GM19238 (cell line): ENCODE measurements around the gene KMT2E.

Experiments used
- DNase-seq: peaks from one replicate; pipeline ENCODE4 v3.0.0; 2011; ENCODE audit warnings: low spot score; ENCODE audit not compliant: insufficient read length

KMT2E gene

DNA sequence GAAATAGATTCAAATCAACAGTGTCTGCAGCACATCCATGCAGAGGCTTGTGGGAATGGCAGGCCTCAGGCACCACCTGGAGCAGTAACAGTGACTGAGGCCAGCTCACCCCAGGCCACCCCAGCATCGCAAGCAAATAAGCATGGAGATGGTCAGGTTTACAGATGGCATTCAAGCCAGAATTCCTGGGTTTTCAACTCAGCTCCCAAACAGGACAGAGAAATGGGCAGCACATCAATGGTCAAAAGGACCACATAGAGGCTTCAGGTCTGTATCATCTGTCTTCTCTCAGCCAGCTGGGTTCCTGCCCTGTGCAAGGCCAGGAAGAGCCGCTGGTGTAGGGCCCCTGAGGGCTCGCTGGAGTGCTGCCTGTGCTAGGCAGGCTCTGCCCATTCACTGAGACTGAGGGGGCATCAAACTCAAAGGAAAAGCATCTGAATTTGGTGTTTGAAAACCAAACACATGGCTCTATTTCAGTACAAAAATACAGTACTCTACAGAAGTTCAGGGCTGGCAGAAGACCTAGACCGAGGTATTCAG is 112.5 kb downstream of the KMT2E start:
- no peak for DNase-seq

DNA sequence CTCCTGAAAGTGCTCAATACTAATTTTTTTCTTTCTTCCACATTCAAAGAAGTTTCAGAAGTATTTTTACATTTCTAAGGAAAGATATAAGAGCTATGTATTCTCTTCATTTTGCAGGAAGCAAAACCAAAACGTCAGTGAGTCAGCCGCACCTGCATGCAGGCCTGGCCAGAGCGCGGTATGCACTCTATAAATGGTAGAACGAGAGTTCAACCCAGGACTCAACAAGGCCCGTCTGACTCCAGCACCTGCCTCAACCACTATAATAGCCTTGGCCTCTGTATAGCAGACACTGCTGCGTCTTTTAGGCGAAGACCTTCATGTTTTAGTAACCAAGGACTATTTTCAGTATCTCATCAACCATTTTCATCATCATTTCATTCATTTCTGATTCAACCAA is 113.2 kb downstream of the KMT2E start:
- DNase-seq, result no peak

- no peak for DNase-seq
Observed at GRCh38 chr7:105130048-105130447, 116.0 kb downstream of the KMT2E start.

DNA sequence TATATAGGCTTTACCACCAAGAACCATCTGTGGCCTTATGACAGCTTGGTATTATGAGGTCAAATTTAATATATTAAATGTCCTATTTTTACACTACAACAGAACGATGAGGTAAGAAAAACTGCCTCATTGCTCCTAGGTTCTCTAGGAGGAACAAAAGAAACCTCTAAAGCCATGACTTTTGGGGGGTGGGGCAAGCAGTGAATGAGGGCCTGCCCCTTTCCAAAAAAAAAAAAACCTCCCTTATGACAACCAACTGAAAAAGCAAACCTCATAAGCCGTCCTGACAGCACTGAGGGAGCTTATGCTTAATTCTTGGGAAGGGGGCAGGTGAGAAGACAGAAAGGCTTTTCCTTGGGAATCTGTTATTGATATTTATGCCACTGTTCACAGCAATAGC is 116.6 kb downstream of the KMT2E start:
- DNase-seq, result no peak

GRCh38 chr7:105131033-105131656 is 117.1 kb downstream of the KMT2E start:
- DNase-seq, result no peak

DNA sequence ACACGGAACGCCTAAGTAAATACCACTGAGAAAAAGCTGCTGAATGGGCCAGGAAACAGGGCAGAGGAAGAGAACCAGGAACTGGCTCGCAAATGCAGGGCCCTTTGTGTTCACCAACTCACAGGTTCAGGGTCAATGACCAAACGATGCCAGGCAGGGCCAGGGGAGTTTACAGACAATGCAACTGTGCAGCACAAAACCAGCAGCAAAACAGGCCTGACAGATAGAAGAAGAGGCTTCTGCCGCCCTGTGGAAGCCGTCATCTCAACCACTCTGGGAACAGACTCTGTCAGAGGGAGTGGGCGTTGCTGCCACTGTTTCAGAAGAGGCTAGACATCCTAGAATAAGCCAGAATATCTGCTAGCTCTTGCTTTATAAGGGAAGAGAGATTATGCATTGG is 117.9 kb downstream of the KMT2E start:
- DNase-seq, result no peak

DNA sequence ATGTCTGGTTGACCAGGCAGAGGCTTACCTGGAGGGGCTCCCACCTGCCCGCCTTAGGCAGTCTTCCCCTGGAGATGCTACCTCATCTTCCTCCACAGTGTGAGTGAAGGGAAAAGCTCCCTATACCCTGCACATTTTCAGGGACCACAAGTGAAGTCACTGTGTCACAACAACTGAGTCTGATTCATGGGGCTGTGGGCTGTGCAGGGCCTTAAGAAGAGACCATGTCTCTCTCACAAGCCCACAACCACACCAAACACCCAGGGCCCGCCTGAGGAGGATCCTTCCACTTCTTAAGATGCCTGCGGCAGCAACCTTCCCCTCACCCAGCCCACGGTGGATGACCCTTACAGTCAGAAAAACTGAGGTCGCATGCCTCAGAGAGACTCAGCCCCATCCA is 118.3 kb downstream of the KMT2E start:
- no peak for DNase-seq

DNA sequence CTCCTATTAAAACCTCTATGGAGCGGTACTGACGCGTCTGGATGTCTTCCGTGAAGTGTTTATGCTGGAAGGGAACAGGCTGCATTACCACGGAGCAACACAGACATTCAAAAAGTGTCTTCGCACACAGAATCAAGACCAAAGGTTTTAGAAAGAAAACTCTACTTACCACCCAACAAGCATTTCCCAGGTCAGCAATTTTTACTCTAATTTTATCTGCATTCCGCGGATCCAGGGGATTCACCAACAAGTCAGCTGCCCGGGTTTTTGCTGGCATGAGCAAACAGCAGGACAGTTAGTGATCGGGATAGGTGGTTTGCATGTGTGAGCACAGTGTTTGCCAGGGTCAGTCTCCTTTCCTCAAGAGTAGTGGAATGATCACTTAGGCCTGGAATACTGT is 118.8 kb downstream of the KMT2E start:
- DNase-seq, result no peak

DNA sequence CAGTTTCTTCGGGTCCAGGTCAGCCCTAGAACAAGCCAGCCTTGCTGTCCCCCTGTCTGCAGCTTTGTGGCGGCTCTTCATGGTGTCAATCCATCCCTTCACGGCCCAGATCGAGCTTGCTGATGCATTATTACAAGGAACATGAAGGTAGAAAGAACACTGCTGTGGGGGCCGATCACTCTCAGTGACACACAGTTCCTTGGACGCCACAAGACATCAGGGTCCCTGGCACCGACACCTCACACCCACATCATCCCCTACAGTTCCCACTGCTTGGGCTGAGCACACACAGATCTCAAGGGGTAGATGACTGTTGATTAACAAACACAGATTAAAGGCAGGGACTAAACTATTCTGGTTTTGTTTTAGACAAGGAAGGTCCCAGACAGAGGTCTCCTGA is 119.4 kb downstream of the KMT2E start:
- DNase-seq, result no peak

- DNase-seq, result no peak
Observed at GRCh38 chr7:105133986-105134655, 120.1 kb downstream of the KMT2E start.

GRCh38 chr7:105136221-105136620 is 122.2 kb downstream of the KMT2E start:
- DNase-seq, result no peak

DNA sequence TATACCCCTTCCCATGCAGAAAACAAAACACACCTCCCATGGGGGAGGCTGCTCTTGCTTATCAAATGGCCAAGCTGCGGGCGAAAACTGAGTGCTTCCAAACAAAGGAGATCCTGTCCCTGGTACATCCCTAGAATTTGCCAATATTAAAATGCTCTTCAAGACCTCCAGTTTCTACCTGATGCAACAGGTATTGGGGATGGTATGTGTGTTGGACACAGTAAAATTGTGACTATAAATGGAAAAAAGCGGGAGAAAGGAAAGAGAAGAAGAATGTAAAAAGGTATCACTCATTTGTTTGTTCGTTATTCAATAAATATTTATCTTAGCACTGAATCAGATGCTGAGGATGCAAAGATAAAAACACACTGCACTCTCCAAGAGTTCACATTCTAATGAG is 123.9 kb downstream of the KMT2E start:
- DNase-seq, result no peak

DNA sequence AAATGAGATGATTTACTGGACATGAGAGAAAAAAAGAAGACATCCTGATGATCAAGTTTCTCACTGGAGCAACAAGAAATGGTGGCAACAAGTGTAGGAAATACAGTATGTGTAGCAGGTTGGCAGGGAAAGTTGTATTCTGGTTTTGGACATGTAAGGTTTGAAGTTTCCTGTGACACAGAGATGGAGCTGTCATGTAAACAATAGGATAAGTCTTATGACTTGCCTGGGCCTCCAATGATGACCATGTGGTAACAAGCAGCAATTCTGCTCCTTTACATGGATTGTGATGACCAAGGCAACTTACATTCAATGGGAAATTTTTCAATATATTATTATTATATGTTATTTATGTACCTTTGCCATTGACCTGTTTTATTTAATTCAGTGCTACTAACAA is 125.4 kb downstream of the KMT2E start:
- no peak for DNase-seq

DNA sequence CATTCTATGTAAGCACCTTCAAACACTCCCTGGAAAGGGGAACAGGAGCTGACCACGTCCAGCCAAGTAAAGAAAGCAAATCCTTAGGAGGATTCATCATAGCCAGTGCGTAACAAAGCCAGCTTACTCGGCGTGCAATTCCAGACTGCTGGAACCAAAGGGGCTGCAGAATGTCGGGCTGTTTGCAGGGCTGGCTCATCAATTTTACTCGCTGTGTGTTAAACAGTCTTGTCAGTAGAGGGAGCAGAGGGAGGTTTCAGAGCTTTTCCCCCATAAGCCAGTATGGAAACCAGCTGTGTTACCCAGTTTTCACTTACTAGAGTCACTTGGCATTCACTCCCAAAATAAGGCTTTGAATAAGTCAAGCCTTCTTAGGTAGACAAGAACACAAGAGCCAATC is 127.1 kb downstream of the KMT2E start:
- DNase-seq, result no peak

DNA sequence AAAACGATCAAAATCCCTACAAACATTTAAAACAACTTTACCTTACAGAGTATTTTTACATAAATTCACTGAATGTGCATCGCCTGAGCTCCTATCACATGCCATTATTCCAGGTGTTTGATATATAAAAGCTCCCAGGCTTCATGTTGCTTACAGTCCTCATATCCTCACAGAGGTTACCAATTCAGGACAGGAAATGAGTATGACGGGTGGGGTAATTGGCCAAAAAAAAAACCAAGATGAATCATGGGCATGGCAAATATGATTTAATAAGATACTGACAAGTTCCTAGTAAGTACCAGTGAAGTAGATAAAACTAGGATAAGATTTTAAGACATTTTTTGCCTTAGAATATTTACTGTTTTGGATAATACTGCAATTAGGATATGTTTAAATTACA is 135.8 kb downstream of the KMT2E start:
- DNase-seq, result no peak

- no peak for DNase-seq
Observed at GRCh38 chr7:105151152-105151551, 137.1 kb downstream of the KMT2E start.

DNA sequence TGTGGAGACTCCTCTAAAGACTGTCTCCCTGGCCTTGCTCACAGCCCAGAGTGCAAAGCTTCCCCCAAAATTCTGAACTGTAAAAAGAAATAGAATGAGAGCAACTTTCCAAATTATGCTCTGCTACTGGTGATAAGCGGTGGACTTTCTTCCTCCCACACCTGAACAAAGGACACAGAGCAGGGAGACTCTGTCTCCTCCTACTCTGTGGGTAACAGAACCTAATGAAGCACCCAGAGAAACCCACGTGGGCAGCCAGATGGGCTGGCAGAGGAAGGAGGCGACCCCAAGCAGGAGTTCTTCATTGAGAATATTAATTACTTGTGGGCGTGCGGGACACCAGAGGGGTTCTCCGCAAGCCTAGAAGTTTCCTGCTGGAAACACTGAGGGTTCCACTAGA is 139.5 kb downstream of the KMT2E start:
- DNase-seq, result no peak

DNA sequence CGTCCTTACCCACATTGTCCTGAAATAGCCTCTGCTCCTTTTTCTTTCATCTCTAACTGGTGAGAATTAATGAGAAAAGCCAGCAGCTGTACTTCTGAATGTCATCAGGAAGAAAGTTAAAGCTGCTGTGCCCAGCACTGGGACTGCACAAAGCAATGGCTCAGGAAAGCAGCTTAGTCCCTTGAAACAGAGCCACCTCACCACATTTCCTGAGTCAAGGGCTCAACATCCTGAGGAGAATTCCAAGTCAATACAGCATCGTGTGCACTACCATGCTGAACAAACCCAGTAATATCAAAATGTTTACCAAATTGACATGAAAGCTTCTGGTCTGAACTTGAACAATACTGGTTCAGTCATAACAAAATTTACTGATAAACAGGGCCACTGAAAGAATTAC is 140.1 kb downstream of the KMT2E start:
- no peak for DNase-seq

DNA sequence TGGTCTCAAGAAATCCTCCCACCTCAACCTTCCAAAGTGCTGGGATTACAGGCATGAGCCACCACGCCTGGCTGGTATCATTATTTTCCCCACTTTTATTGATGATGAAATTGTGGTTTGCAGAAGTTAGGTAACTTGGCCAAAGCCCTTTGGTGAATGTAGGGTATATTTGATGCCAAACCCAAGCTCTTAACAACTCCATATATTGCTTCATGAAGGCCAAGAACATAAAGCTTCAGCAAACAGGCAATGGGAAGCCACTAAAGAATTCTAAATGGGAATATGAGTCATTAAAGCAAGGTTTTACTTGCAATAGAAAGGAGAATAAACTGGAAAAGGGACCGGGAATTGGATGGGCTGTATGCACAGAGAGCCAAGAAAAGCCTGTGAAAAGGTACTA is 142.7 kb downstream of the KMT2E start:
- no peak for DNase-seq

- no peak for DNase-seq
Observed at GRCh38 chr7:105157278-105157677, 143.3 kb downstream of the KMT2E start.

- no peak for DNase-seq
Observed at GRCh38 chr7:105161366-105161765, 147.4 kb downstream of the KMT2E start.
